IMR-90 (cell line): ENCODE results near the gene TNRC6B. TPM values are rescaled to one million over a fixed set of nuclear protein-coding genes. Genes with fewer than 3 reads are reported as not detected.

Experiments
- ATAC-seq: fragments of 200-7000 bp; cut with Tn5 transposase; 2 replicates; pipeline ENCODE4 v1.9.1; 2020; ENCODE audit warnings: low read depth, mild to moderate bottlenecking, moderate library complexity
- BruUV-seq: library from RNA; stranded (reverse); fragments of 400-500 nt; replicated peaks from 2 replicates; lab custom pipeline; 2021; lab: Mats Ljungman, UMichigan
- CTCF ChIA-PET: fragments of 300-600 bp; formaldehyde crosslinking; extraction: SDS; loops from one replicate; lab custom pipeline; 2021; ENCODE audit warnings: antibody characterized with exemption; lab: Yijun Ruan, JAX
- POLR2A ChIA-PET: fragments of 300-600 bp; sonication (Branson Sonifier 250); formaldehyde crosslinking; loops from one replicate; lab custom pipeline; 2022; ENCODE audit warnings: antibody characterized with exemption; ENCODE audit not compliant: unreplicated experiment; lab: Charles Lee
- DNase-seq: peaks from one replicate; pipeline ENCODE4 v3.0.0; 2013
- H2AFZ ChIP-seq: replicated peaks from 2 replicates; pipeline ENCODE3; 2013; ENCODE audit warnings: low read length, mild to moderate bottlenecking; ENCODE audit not compliant: poor library complexity
- H2AK5ac ChIP-seq: 2 replicates; pipeline ENCODE4 v1.6.1; 2013; ENCODE audit warnings: low read depth, low read length, inconsistent platforms
- H2AK9ac ChIP-seq: replicated peaks from 2 replicates; pipeline ENCODE3; 2013; ENCODE audit warnings: mild to moderate bottlenecking, low read depth, low read length, moderate library complexity; ENCODE audit not compliant: poor library complexity
- H2BK120ac ChIP-seq: 2 replicates; pipeline ENCODE4 v1.6.1; 2013; ENCODE audit warnings: low read depth, low read length, inconsistent platforms
- H2BK15ac ChIP-seq: 3 replicates; pipeline ENCODE4 v1.6.1; 2013; ENCODE audit warnings: low read depth, low read length, inconsistent platforms
- H2BK20ac ChIP-seq: 2 replicates; pipeline ENCODE4 v1.6.1; 2013; ENCODE audit warnings: low read depth, mild to moderate bottlenecking, inconsistent platforms, low read length, moderate library complexity
- H2BK5ac ChIP-seq: 2 replicates; pipeline ENCODE4 v1.6.1; 2013; ENCODE audit warnings: mild to moderate bottlenecking, low read depth, low read length, inconsistent platforms; ENCODE audit not compliant: poor library complexity, severe bottlenecking
- H3K14ac ChIP-seq: replicated peaks from 2 replicates; pipeline ENCODE4 v1.6.1; 2013; ENCODE audit warnings: low read depth, low read length, inconsistent platforms
- H3K18ac ChIP-seq: 2 replicates; pipeline ENCODE4 v1.6.1; 2013; ENCODE audit warnings: low read depth, low read length, control low read depth
- H3K23ac ChIP-seq: 2 replicates; pipeline ENCODE4 v1.6.1; 2013; ENCODE audit warnings: low read depth, low read length, inconsistent platforms
- H3K27ac ChIP-seq: 2 replicates; pipeline ENCODE4 v1.5.1; 2013; ENCODE audit warnings: mild to moderate bottlenecking, control low read depth, low read length; ENCODE audit not compliant: insufficient read depth
- H3K27me3 ChIP-seq: 2 replicates; pipeline ENCODE4 v1.6.1; 2013; ENCODE audit warnings: low read length; ENCODE audit not compliant: control insufficient read depth, insufficient read depth
- H3K36me3 ChIP-seq: 2 replicates; pipeline ENCODE4 v1.6.1; 2013; ENCODE audit warnings: low read length, mixed read lengths; ENCODE audit not compliant: control insufficient read depth, insufficient read depth
- H3K4ac ChIP-seq: 2 replicates; pipeline ENCODE4 v1.6.1; 2013; ENCODE audit warnings: low read depth, low read length, inconsistent platforms
- H3K4me1 ChIP-seq: 2 replicates; pipeline ENCODE4 v1.6.1; 2013; ENCODE audit warnings: low read length, mixed read lengths; ENCODE audit not compliant: control insufficient read depth, insufficient read depth
- H3K4me2 ChIP-seq: 2 replicates; pipeline ENCODE4 v1.6.1; 2013; ENCODE audit warnings: low read depth, mild to moderate bottlenecking, control low read depth, low read length, moderate library complexity
- H3K4me3 ChIP-seq: 2 replicates; pipeline ENCODE4 v1.5.1; 2013; ENCODE audit warnings: low read depth, mild to moderate bottlenecking, control low read depth, low read length, moderate library complexity; ENCODE audit not compliant: insufficient read depth
- H3K56ac ChIP-seq: 2 replicates; pipeline ENCODE4 v1.6.1; 2013; ENCODE audit warnings: low read length, inconsistent platforms; ENCODE audit not compliant: insufficient read depth; ENCODE audit errors: extremely low read depth
- H3K79me1 ChIP-seq, 2 experiments: 2 replicates each; pipeline ENCODE4 v1.6.1; 2013; ENCODE audit warnings: low read length in 2 of 2, inconsistent platforms in 1 of 2, low read depth in 1 of 2
- H3K9ac ChIP-seq: 2 replicates; pipeline ENCODE4 v1.6.1; 2013; ENCODE audit warnings: low read depth, low read length, control low read depth
- H3K9me1 ChIP-seq: 2 replicates; pipeline ENCODE4 v1.6.1; 2013; ENCODE audit warnings: low read length, inconsistent platforms; ENCODE audit not compliant: insufficient read depth
- H3K9me3 ChIP-seq: 2 replicates; pipeline ENCODE4 v1.6.1; 2013; ENCODE audit warnings: low read length; ENCODE audit not compliant: control insufficient read depth, insufficient read depth
- H4K20me1 ChIP-seq: 2 replicates; pipeline ENCODE4 v1.6.1; 2013; ENCODE audit warnings: low read length, inconsistent platforms; ENCODE audit not compliant: insufficient read depth
- H4K5ac ChIP-seq: 2 replicates; pipeline ENCODE4 v1.6.1; 2013; ENCODE audit warnings: mild to moderate bottlenecking, low read depth, low read length, control low read depth
- H4K8ac ChIP-seq, 2 experiments: 2 replicates each; pipeline ENCODE4 v1.6.1; 2013; ENCODE audit warnings: low read depth in 2 of 2, low read length in 2 of 2, control low read depth in 1 of 2, inconsistent platforms in 1 of 2
- H4K91ac ChIP-seq: 2 replicates; pipeline ENCODE4 v1.6.1; 2013; ENCODE audit warnings: low read depth, low read length, inconsistent platforms; ENCODE audit not compliant: insufficient read depth
- MAZ ChIP-seq: IDR thresholded peaks from 2 replicates; pipeline ENCODE4 v1.6.1; 2012; ENCODE audit warnings: low read depth, mild to moderate bottlenecking, low read length, improper control_type of control experiment, moderate library complexity, borderline replicate concordance
- POLR2A ChIP-seq: IDR thresholded peaks from 2 replicates; pipeline ENCODE4 v1.6.1; 2012; ENCODE audit warnings: mild to moderate bottlenecking, low read depth, low read length
- RFX5 ChIP-seq: IDR thresholded peaks from 2 replicates; pipeline ENCODE4 v1.8.0; 2012; ENCODE audit warnings: low read depth, mild to moderate bottlenecking, low read length, moderate library complexity
- WGBS, 2 experiments: methylation state at CpG; one replicate each; pipeline versions ENCODE4 v1.1.5 to v1.1.7; 2013; ENCODE audit warnings: missing lambda C conversion rate in 2 of 2; ENCODE audit not compliant: insufficient read length in 1 of 2; ENCODE audit errors: extremely low coverage in 2 of 2; 5-methylcytosine and 5-hydroxymethylcytosine counted together
- dilution Hi-C: fragments of 300-500 bp; cut with HindIII; formaldehyde crosslinking; loops from one replicate; pipeline ENCODE4 v1.14.3; 2018; ENCODE audit warnings: low sequenced_read_pairs; ENCODE audit not compliant: unreplicated experiment
- in situ Hi-C: fragments of 300-500 bp; cut with MboI; formaldehyde crosslinking; loops from 3 replicates; pipeline ENCODE4 v1.14.3; 2019; ENCODE audit warnings: low sequenced_read_pairs, inconsistent platforms, mixed read lengths
- intact Hi-C: fragments of 100-400 bp; cut with micrococcal nuclease; formaldehyde crosslinking; loops from 2 replicates; pipeline ENCODE4 v1.10.0; 2022
- polyA plus RNA-seq, 3 experiments: library from polyadenylated mRNA; depleted of rRNA; stranded (reverse); fragments of >200 nt; gene quantifications; 2 replicates each; pipeline ENCODE4 v1.2.3, GENCODE V29; 2012; ENCODE audit warnings: low replicate concordance in 1 of 3
- total RNA-seq: library from RNA; depleted of rRNA; stranded (reverse); fragments of >200 nt; gene quantifications from 2 replicates; pipeline ENCODE4 v1.2.3, GENCODE V29; 2012
- TF ChIP-seq, protein P1 (sequence below): conservative IDR thresholded peaks from 2 replicates; pipeline ENCODE4 v1.5.1; 2012; ENCODE audit warnings: mild to moderate bottlenecking, low read depth, low read length, improper control_type of control experiment

TNRC6B gene
- total and polyA plus RNA-seq, 2 of the 4 experiments (the other 2 are of a cell fraction), result 3.9 to 17.0 TPM

DNA sequence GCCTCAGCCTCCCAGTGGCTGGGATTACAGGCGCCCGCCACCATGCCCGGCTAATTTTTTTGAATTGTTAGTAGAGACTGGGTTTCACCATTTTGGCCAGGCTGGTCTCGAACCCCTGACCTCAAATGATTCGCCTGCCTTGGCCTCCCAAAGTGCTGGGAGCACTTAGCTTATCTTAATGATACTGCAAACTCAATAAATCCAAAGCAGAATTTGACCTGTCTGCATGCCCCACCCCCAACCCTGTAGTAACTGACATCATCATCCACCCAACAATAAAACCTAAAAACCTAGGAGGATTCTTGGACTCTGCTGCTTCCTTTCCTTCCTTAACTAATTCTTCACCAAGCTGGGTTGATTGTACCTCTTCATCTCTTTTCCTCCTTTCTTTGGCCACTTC lies 162.3 kb downstream of the TNRC6B start:
- POLR2A ChIA-PET, result no interaction called here
- Histone ChIP-seq H3K9me3 (no peaks in the 10 kb centered on the region), H3K14ac (no peak overlapping the region), H3K4me2 (no peak overlapping the region), H4K5ac (no peak overlapping the region), H3K18ac (no peak overlapping the region), H4K20me1 (0 out of 2 replicates have a peak, but pooled peaks cover 5% of the 10 kb centered on the region), H3K4me3 (no peak overlapping the region), H2BK20ac (no peak overlapping the region), H4K8ac (no peak overlapping the region), H4K91ac (no peak overlapping the region), H3K27ac (no peak overlapping the region), H3K27me3 (no peaks in the 10 kb centered on the region), H2BK120ac (no peak overlapping the region), H3K4ac (no peak overlapping the region), H3K9ac (no peak overlapping the region), H2BK5ac (no peak overlapping the region), H3K56ac (no peak overlapping the region), H3K79me1 (peaks cover 3% of the 10 kb centered on the region in 2 experiments; a peak in 3 of 4 replicates), H3K4me1 (no peaks in the 10 kb centered on the region), H3K9me1 (peaks cover 5% of the 10 kb centered on the region), H2AK9ac (no peak overlapping the region), H3K36me3 (peaks cover 2% of the 10 kb centered on the region; the same call in 1 of the 2 replicates), H2AFZ (no peak overlapping the region), H3K23ac (no peak overlapping the region), H2BK15ac (no peak overlapping the region), H2AK5ac (no peak overlapping the region)
- intact Hi-C loops, result no loop called here
- DNase-seq (no peak), ATAC-seq (no peak)
- CTCF ChIA-PET, result interaction anchor here (0.6 kb wide), 1 partner anchor 182 kb away, joined by 3 read pairs; no protein-coding TSS in a partner anchor
- no TSS peak for BruUV-seq
- in situ Hi-C loops, result loop anchor here (10.0 kb wide), 2 partner anchors 295 to 805 kb away; partner anchors contain the start of gene RPS19BP1
- dilution Hi-C loops, result no loop called here
- TF ChIP-seq POLR2A, result no peak
- TF ChIP-seq, protein P1, sequence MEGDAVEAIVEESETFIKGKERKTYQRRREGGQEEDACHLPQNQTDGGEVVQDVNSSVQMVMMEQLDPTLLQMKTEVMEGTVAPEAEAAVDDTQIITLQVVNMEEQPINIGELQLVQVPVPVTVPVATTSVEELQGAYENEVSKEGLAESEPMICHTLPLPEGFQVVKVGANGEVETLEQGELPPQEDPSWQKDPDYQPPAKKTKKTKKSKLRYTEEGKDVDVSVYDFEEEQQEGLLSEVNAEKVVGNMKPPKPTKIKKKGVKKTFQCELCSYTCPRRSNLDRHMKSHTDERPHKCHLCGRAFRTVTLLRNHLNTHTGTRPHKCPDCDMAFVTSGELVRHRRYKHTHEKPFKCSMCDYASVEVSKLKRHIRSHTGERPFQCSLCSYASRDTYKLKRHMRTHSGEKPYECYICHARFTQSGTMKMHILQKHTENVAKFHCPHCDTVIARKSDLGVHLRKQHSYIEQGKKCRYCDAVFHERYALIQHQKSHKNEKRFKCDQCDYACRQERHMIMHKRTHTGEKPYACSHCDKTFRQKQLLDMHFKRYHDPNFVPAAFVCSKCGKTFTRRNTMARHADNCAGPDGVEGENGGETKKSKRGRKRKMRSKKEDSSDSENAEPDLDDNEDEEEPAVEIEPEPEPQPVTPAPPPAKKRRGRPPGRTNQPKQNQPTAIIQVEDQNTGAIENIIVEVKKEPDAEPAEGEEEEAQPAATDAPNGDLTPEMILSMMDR, result no peak
- TF ChIP-seq MAZ, result no peak
- TF ChIP-seq RFX5, result no peak
- WGBS, 2 experiments, result no CpG with 5 or more reads among the region's 5 CpGs
